NCI-H2171 (cell line): ENCODE data around the gene VASN.
A peak's percentile ranks its signal among the peaks of the same experiment; 100 is the strongest.

Experiments
- DNase-seq: peaks from one replicate; lab custom pipeline; 2025; lab: John Stamatoyannopoulos, UW

Gene VASN

DNA sequence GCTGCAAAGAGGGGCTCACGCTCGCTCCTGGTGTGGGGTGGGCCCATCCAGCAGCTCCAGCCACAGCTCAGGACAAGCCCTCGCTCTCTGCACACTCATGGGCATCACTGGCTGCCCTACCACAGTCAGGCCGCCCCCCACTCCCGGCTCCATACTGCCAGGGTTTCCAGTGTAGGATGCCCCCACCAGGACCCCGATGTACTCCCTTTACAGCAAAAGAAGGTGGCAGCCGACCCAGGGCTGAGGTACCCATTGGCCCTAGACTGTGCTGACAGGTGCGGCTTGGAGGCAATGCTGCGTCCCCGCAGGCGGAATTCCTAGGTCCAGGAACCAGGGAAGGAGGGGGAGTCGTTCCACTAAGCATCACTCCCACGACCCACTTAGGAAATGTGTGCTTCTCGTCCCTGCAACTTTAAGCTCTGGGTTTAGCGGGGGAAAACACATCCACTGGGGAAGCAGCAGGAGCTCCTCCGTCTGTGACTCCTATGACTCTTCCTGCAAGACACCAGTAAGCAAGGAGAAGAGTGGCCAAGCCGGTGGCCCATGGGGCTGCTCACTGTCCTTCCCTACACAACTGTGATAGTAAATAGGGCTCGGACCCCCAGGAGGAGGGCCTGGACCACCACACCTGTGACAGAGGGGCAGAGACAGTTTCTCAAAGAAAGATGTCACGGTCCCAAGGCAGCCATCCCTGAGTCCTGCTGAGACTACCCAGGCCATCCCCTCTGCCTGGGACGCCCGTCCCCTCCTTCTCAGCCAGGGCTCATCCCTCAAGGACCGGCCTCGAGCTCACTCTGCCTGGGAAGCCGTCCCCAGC is 31.7 kb downstream of the VASN start:
- DNase-seq = no peak

DNA sequence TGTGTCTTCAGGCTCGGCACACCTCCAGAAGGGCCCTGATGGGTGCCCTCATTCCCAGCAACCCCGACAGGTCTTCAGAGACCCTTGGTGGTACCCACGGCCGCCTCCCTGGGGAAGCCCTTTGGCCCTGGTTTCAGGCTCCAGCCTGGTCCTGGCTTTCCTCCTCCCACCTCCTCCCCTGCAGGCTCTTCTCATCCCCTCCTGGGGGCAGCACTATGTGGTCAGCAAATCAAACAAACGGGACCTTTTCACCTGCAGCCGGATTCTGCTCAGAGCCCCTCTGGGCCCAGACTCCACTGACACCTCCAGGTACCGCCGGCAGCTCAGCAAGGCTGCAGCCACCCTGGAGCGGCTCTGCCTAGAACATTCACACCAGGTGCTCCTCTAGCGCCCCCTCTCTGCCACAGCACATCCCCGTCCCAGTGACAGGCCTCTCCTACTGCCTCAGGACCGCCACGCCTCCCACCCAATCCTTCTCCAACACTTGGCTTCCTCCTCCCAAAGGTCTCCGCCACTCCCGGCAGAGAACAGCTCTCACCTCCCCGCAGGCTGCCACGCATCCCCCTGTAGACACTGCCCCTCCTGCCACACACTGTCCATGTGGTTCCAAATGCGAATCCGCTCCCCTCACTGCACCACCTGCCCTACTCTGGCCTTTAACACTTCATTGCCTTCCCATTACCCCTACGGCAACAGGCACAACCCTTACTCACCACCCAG is 32.8 kb downstream of the VASN start:
- no peak for DNase-seq

DNA sequence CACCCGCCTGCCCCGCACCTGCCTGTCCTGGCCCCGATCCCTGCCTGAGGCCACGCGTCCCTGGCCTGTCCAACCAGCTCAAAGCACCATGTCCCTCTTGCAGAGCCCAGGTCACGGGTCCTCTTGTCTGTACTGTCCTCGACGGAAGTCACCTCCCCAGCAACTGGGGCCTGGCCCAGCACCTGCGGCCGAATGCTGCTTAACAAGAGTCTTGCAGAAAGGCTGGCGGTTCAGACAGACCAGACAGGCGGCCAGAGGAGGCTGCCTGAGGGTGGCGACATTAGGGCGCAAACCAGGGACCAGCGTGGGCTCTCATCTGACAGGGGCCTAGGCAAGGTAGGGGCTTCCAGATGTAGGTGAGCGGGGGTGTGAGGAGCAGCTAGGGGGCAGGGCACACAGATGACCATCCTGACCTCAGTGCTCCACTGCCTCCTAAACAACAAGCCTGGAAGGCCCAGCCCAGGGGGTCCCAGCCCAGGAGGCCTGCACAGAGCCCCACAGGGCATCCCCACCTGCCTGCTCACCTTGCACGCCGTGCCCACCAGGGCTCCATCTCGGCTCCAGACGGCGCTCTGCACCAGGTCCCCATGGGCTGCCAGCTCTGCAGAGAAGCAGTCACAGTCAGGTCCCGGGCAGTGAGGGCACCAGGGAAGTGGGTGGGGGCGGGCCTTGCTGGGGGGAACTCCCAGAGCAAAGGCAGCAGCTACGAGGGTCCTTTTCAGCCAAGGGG is 33.5 kb downstream of the VASN start:
- DNase-seq = no peak

- DNase-seq = no peak
Measured at GRCh38 chr16:4407543-4408322, 36.1 kb downstream of the VASN start.

DNA sequence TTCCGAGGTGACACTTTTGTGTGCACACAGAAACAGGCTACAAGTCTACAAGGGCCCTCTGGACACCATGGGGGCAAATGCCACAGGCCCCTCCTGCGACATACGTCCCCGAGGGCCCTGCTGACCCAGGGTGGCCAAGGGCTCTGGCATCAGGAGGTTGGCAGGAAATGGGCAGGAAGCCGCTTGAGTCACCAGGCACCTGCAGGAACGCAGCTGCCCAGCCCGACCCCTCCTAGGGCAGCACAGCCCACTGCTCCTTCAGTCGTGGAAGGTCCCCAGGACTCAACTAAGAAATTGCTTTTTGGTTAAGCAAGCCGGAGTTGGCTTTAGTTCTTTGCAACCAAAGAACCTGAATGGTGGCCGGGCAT is 36.7 kb downstream of the VASN start:
- DNase-seq = no peak

GRCh38 chr16:4409081-4409932 is 37.7 kb downstream of the VASN start:
- DNase-seq = peak; percentile 66

DNA sequence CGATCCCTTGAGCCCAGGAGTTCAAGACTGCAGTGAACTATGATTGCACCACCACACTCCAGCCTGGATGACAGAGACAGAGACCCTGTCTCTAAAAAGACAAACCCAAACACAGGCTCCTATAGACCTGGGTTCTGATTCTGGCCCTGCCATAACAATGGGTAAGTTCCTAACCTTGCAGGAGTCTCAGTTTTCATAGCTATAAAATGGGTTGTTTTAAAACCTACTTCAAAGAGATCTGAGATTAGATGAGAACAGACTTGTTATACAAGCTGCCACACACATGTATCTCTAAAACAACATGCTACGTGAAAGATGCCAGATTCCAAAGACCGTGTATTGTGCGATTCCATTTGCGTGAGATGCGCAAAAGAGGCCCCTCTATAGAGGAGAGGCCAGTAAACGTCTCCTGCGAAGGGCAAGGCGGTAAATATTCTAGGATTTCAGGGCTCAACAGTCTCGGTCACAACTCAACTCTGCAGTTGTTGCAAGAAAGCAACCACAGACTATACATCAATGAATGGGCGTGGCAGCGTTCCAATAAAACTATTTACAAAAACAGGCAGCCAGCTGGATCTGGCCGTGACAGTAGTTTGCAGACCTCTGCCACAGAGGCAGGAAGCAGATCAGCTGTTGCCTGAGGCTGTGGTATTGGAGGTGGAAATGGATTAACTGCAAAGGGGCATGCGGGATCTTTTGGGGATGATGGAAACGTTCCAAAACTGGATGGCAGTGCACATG is 38.9 kb downstream of the VASN start:
- no peak for DNase-seq

GRCh38 chr16:4411684-4412083 is 40.0 kb downstream of the VASN start:
- no peak for DNase-seq

DNA sequence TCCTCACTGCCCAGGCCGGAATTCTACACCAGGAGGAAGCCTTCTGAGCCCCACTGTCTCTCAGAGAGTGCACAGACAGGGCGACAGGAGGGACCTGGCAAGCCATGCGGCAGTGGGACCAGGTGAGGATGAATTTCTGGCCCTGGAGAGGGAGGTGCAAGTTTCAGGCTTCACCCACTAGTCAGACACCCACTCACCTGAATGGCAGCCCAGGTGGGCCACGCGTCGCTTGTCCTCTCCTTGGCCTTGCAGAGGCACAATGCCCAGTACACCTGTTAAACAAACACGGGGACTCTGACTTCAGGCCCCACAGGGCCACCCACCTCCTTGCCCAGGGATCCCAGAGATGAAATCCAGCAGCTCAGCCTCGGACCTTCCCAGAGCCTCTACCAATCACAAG is 40.5 kb downstream of the VASN start:
- no peak for DNase-seq

DNA sequence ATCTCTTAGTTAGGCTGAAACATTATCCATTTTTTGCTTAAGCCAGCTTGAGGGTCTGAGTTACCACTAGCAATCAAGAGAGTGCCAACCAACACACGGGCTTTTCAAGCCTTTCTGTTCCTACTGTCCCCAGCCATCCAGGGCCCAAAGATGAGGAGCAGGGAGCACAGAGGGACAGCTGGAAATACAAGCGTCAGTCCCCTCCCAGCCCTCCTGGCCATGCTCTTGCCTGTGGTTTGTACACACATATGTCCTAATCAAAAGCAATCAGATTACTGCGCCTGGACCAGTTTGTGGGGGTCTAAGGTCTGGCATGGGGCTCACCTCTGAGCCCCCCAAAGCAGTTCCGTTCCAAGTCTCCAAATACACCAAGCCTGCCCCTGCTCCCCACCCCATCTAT is 41.2 kb downstream of the VASN start:
- DNase-seq = no peak

DNA sequence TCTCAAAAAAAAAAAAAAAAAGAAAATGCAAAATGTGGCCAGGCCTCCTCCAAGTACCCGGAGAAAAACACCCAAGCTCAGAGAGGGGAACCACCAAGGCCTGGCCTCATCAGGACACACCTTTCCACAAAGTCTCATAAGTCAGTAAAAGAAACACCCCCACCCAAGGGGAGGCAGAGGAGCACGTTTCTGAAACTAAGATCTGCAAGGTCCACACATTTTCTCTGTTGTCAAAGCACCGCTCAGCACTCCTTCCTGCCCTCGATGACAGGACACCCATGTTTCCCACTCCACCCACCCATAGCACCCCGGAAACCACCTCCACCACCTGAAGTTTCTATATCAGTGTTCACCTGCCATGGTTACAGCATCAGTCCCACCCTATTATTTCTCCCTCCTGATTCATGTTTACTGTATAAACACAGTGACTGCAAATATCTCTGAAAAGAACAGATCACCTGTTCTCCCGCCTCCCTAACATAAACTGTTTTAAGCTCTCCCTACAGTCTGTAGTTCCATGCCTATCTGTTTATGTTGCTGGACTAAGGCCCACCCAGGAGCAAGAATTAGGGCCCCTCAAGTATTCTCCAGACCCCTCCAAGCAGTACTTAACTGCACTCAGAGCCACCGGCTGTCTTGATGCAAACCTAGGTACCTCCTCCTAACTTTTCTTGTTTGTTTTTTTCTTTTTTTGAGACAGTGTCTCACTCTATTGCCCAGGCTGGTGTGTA is 42.7 kb downstream of the VASN start:
- DNase-seq = no peak

DNA sequence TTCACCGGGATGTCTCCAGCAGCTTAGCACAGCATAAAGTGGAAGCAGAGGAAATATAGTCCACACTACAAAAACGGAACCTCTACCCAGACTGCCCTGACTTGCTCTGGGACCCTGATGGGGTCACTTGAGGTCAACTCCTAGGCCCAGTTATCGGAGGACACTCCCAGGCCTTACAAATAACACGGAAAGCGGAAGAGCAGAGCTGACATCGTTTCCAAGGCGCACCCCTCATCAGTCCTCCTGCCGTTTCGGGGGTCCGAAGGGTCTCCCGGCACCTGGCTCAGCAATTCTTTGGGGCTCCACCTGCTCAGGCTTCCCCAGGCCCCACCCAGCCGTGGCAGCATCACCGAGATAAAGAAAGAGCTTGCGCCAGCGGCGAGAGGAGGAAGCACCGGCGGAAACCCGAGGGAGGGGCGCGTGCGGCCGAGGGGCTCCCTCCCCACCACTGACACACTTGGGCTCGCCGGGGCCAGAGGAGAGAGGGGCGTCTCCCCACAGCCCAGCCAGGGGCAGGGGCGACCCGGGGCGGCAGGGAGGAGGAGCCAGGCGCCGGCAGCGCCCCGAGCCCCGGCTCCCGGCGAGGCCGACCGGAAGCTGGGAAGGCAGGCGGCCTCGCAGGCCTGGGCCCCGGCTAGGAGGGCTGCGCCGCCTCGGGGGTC is 44.0 kb downstream of the VASN start:
- DNase-seq = no peak

DNA sequence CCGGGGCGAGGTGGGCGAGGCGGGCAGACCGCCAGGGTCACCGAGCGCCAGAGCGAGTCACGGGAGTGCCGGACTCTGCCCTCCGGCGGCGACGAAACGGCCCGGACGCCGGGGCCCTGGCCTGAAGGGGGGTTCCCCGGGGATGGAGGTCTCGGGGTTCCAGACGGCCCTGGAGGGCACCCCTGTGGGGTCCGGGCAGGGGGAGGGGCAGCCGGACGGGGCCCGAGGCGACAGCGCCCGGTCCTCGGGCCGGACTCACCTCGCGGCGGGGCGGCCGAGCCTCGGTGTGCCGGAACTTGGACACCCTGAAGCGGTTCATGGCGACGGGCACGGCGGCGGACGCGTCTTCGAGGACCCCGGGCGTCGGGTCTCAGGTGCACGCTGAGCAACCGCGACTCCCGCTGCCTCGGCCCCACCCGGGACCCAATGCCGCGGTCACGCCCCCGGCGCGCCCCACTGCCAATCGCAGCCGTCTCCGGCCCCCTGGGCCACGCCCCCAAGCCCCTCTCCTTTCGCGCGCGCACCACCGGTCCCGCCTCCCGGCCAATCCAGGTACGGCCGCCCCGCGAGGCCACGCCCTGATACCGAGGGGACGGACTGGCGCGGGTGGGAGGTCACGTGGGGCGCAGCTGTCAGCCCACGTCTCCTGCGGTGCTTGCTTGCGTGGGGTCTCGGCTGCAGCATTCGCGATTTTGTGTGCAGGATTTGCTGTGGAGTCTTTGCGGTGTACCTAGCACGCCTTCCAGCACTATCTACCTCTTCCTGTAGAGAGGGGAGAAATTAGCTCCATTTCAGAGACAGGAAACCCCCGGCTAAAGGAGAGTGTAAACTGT is 44.8 kb downstream of the VASN start, which contains the start of gene CORO7:
Gene CORO7, minus strand, starts transcription at position 397 of the 833 bp plus-strand sequence. Its CDS starts 78 bp downstream, at position 319.
- peak; percentile 94 for DNase-seq

GRCh38 chr16:4419402-4419959 is 47.8 kb downstream of the VASN start:
- no peak for DNase-seq

DNA sequence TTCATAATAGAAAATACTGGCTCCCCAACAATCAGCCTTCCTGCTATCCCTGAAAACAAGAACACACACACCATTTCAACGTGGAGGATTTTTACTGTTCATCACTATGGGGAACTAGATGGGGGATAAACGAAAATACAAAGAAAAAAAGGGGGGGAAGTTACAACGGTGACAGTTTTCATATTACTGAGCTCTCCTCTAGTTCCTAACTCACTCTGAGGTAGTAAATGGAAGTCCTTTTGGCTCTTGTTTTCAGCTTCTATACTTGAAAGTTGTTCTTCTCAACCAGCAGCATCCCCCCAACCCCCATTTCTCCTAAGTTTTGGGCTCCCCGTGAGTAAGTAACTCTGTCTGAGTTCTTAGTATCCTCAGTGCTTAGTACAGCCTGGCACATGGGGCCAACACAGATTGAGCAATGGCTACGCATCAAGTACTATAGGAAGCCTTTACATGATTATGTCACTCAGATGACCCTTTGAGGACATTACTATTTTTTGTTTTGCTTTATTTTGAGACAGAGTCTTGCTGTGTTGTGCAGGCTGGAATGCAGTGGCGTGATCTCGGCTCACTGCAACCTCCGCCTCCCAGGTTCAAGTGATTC is 49.0 kb downstream of the VASN start:
- no peak for DNase-seq

DNA sequence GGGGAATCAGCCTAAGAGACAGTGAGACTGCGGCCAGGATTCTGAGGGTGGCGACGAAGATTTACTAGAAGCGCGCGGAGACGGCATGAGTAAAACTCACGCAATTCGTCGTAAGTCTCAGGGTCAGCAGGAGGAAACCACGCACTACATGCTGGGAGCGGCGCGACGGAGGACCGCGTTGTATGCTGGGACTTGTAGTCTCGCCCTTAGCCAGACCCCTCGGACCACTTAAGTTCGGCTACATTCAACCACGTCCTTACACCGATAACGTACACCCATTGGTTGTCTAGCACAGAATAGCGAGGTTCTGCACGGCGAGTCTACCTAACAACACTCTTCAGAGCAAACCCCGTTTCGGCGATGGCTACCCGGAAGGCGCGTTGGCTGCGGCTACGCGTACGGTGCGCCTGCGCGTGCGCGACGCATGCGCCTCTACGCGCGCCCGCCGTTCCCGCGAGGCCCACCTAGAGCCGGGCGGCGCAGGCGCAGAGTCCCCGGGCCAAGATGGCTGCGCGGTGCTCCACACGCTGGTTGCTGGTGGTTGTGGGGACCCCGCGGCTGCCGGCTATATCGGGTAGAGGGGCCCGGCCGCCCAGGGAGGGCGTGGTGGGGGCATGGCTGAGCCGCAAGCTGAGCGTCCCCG is 53.9 kb downstream of the VASN start, which contains the start of gene DNAJA3:
Gene DNAJA3, plus strand, starts transcription at position 491 of the 643 bp plus-strand sequence. Its CDS starts 14 bp downstream, at position 505.
- peak; percentile 87 for DNase-seq
